Esophagus muscularis mucosa (tissue), 4 donors: ENCODE data around the gene WNT9A. TPM values are rescaled to one million over a fixed set of nuclear protein-coding genes. Genes with fewer than 3 reads are reported as not detected.
A peak's percentile ranks its signal among the peaks of the same experiment; 100 is the strongest.

Source experiments
- DNase-seq: peaks from one replicate; pipeline ENCODE4 v3.0.0-alpha.2; 2017; ENCODE audit errors: extremely low spot score
- H3K27ac ChIP-seq, 4 donors: fragments of 200-600 bp; sonication (generic); replicated peaks in 1 of 4; 1 replicate in 3 of 4; 2 replicates in 1 of 4; pipeline ENCODE4 v1.5.1; 2016 to 2019; ENCODE audit warnings: mild to moderate bottlenecking in 1 of 4
- H3K27me3 ChIP-seq, 4 donors: fragments of 200-600 bp; sonication (generic); one replicate each; pipeline versions ENCODE4 v1.5.1 to v1.6.0; 2016 to 2019
- H3K36me3 ChIP-seq, 4 donors: fragments of 200-600 bp; sonication (generic); one replicate each; pipeline ENCODE4 v1.5.1; 2016 to 2019
- H3K4me1 ChIP-seq, 4 donors: fragments of 200-600 bp; sonication (generic); one replicate each; pipeline ENCODE4 v1.5.1; 2016 to 2019
- H3K4me3 ChIP-seq, 4 donors: fragments of 200-600 bp; sonication (generic); 1 replicate in 2 of 4; 2 replicates in 2 of 4; pipeline ENCODE4 v1.5.1; 2016 to 2019; ENCODE audit warnings: mild to moderate bottlenecking in 4 of 4, moderate library complexity in 1 of 4
- H3K9me3 ChIP-seq, 4 donors: fragments of 200-600 bp; sonication (generic); 1 replicate in 3 of 4; 2 replicates in 1 of 4; pipeline ENCODE4 v1.5.1; 2016 to 2019
- EP300 ChIP-seq: sonication (generic); formaldehyde crosslinking; IDR thresholded peaks from one replicate; pipeline ENCODE4 v1.6.1; 2017; ENCODE audit warnings: antibody characterized with exemption
- POLR2A ChIP-seq: fragments of 450-650 bp; IDR thresholded peaks from one replicate; pipeline ENCODE4 v1.6.1; 2017; ENCODE audit warnings: antibody characterized with exemption, moderate library complexity, mild to moderate bottlenecking, low read depth
- POLR2AphosphoS5 ChIP-seq, 2 donors: sonication (generic); formaldehyde crosslinking; IDR thresholded peaks; one replicate each; pipeline ENCODE4 v1.6.1; 2017; ENCODE audit warnings: antibody characterized with exemption in 2 of 2
- WGBS: methylation state at CpG from one replicate; pipeline ENCODE4 v1.1.5; 2018; 5-methylcytosine and 5-hydroxymethylcytosine counted together
- intact Hi-C: fragments of 100-400 bp; cut with DNase I; formaldehyde crosslinking; loops from one replicate; pipeline ENCODE4 v1.15.1; 2023
- total RNA-seq, 4 donors: library from RNA; depleted of rRNA; stranded (reverse); fragments of >200 nt; gene quantifications; one replicate each; pipeline versions ENCODE4 v1.1.0 to v1.2.1, GENCODE V29; 2016
- TF ChIP-seq, protein P1 (sequence below), 3 experiments: fragments of 200-600 bp in 2 of 3; fragments of 450-650 bp in 1 of 3; sonication (generic) in 2 of 3; IDR thresholded peaks; one replicate each; pipeline ENCODE4 v1.5.1; 2017 to 2019; ENCODE audit warnings: antibody characterized with exemption in 3 of 3, mild to moderate bottlenecking in 2 of 3, moderate library complexity in 1 of 3

WNT9A gene
- total RNA-seq, 4 donors from 2014 or later: 7.5 to 18.1 (median 14.4) TPM

DNA sequence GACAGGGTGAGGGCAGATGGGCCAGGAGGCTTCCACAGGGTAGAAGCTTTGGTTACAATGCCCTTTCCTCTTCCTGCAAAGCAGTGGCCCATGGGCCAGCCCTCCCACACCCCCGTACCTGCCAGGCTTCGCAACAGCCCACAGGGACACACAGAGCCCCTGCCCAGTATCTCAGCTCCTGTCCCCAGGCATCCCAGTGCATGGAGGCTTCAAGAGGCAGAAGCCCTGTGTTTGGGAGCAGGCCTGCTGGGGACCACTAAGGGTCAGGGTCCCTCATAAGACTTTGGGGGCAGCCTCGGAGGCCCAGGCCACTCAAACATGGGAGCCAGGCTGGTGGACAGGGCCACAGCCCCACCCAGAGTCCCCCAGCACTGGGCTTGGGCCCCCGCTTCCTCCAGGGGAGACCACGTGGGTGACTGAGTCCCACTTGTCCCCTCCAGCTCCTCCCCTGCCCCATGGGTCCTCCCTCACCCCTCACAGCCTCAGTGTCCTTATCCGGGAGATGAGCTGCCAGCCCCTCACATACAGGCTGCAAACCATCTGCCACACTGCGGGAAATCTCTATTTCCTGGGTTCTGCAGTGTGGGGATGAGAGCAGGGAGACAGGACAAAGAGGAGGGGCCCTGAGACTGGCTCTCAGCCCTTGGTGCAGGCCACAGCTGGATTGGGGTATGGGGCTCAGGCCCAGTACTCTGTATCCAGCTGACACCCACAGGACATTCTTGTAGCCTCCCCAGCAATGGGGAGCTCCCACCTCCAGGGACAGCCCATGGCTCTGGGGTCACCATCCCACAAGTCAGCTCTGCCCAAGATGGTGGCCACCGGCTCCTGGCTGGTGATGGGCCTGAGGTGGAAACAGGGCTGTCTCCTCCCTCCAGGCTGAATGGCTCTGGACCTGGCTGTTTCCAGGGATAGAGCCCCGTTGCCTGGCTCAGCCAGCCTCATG lies 50.7 kb downstream of the WNT9A start:
- intact Hi-C loops: no loop called here
- 89% methylated on average over 6 of the region's 9 CpGs for WGBS
- DNase-seq: no peak

DNA sequence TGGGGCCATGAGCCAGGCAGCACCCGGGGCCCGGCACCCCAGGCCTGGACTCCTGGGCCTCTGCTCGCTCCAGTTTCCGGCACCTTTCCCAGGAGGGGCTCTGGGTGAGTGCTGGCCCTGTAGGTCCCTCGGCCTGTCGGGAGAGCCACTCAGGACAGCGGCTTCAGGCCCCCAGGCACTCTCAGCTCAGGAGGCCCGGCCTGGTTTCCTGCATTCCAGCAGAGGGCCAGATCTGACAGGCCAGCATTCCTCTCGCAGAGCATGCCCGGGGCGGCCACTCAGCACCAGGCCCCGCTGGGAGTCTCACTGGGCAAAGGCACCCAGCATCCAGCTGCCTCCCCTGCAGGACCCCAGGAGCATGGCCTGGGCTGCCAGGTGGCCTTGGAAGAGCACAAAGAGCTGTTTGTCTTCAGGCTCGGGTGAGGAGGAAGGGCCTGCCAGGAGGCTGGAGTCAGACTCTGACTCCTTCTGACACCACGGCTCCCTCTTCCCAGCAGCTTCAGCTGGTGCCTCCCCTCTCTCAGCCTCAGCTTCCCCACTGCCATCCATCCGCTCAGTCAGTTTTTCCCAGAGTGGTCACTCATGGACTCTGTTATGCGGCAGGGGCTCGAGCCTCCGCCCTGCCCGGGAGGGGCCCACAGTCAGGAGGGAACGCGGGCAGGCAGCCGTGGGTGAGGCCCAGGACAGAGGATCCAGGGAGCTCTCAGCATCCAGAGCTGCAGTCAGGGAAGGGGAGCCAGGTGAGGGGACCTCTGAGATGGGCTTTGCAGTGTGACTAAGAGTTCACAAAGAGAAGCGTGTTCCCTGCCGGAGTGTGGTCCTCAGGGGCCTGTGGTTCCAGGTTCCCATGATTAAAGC lies 51.7 kb downstream of the WNT9A start:
- 77% methylated on average over 11 of the region's 24 CpGs for WGBS
- H3K4me1 ChIP-seq: peaks cover 0 to 7% (median 6%) of the 10 kb centered on the region in 4 donors
- no peak for DNase-seq
- intact Hi-C loops: no loop called here
- H3K36me3 ChIP-seq: no peaks in the 10 kb centered on the region
- H3K4me3 ChIP-seq: no peak overlapping the region
- TF ChIP-seq, protein P1, sequence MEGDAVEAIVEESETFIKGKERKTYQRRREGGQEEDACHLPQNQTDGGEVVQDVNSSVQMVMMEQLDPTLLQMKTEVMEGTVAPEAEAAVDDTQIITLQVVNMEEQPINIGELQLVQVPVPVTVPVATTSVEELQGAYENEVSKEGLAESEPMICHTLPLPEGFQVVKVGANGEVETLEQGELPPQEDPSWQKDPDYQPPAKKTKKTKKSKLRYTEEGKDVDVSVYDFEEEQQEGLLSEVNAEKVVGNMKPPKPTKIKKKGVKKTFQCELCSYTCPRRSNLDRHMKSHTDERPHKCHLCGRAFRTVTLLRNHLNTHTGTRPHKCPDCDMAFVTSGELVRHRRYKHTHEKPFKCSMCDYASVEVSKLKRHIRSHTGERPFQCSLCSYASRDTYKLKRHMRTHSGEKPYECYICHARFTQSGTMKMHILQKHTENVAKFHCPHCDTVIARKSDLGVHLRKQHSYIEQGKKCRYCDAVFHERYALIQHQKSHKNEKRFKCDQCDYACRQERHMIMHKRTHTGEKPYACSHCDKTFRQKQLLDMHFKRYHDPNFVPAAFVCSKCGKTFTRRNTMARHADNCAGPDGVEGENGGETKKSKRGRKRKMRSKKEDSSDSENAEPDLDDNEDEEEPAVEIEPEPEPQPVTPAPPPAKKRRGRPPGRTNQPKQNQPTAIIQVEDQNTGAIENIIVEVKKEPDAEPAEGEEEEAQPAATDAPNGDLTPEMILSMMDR (IDR thresholded peaks at IDR 0.05): peak in 1 of 3 experiments; percentile 9
- TF ChIP-seq POLR2A: no peak
- no peaks in the 10 kb centered on the region for H3K9me3 ChIP-seq
- peak overlapping the region in 1 of 4 donors; percentile 1 for H3K27ac ChIP-seq
- H3K27me3 ChIP-seq: no peaks in the 10 kb centered on the region

More for the DNA sequence above, 50.7 kb downstream of the WNT9A start:
- Histone ChIP-seq H3K9me3 (no peaks in the 10 kb centered on the region), H3K27me3 (no peaks in the 10 kb centered on the region), H3K36me3 (no peaks in the 10 kb centered on the region), H3K4me3 (no peak overlapping the region), H3K4me1 (peaks cover 0 to 7% (median 6%) of the 10 kb centered on the region in 4 donors), H3K27ac (no peak overlapping the region)
- TF ChIP-seq POLR2A (no peak), EP300 (no peak), POLR2AphosphoS5 (IDR thresholded peaks at IDR 0.05) (no peak)
- TF ChIP-seq, protein P1 (IDR thresholded peaks at IDR 0.05): no peak

DNA sequence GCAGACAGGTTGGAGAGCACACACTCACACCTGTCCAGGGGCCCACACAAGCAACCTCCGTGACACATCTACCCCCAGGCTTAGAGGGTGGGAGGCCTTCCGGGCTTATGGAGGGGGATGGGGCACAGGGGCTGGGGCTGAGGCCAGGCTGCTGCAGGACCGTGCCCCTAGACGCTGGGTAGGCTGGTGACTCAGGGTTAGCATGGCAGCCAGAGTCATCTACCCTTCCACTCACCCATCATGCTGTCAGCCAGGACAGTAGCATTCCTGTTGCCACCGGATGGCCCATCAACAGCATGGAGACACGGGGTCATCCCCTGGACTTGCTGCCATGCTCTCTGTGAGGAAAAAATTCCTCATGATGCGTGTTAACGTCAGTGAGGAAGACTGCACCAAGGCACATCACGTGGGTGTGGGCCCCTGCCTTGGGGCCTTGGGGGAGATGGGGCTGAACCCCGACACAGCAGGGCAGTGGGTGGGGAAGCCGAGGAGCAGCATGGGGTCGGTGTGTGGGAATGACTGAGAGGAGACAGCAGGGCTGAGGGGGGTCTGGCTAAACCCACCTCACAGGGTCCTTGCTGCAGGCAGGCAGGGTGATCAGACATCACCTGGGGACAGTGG lies 52.8 kb downstream of the WNT9A start:
- no peaks in the 10 kb centered on the region for H3K36me3 ChIP-seq
- intact Hi-C loops: no loop called here
- TF ChIP-seq, protein P1 (IDR thresholded peaks at IDR 0.05): no peak
- TF ChIP-seq POLR2A (no peak), POLR2AphosphoS5 (IDR thresholded peaks at IDR 0.05) (no peak), EP300 (no peak)
- peaks cover 0 to 7% (median 6%) of the 10 kb centered on the region in 4 donors for H3K4me1 ChIP-seq
- no peak overlapping the region for H3K4me3 ChIP-seq
- H3K9me3 ChIP-seq: no peaks in the 10 kb centered on the region
- DNase-seq: no peak
- no peak overlapping the region for H3K27ac ChIP-seq
- 96% methylated on average over 8 of the region's 12 CpGs for WGBS
- H3K27me3 ChIP-seq: no peaks in the 10 kb centered on the region

DNA sequence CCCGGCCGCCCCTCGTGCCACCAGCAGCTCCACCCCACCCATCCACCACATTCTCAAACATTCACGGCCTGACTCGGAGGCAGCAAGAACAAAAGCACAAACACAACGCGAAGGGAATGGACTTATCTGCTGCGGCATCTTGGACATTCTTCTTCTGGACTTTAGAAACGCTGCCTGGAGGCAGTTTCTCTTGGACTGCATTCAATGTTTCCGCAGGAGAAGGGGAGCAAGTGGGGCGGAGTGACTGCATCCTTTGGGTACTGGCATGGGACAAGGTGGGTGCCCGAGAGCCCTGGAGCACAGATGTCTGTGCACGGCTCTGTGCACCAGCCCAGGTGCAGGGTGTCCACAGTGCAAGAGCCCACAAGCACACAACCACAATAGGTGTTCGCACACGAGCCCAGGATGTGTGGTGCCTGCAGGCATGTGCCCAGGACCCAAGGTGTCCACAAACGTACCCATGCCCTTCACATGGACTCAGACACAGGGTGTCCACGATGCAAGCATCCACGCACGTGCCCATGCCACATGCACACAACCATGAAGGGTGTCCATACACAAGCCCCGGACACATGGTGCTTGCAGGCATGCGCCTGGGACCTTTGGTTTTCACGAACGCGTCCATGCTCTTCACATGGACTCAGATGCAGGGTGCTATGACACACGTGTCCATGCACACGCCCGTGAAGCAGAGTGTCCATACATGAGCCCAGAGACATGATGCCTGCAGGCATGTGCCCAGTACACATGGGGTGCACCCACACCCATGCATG lies 53.6 kb downstream of the WNT9A start:
- H3K27ac ChIP-seq: no peak overlapping the region
- intact Hi-C loops: no loop called here
- WGBS: 85% methylated on average over 18 of the region's 27 CpGs

More for the DNA sequence above, 53.6 kb downstream of the WNT9A start:
- Histone ChIP-seq H3K4me3 (no peak overlapping the region), H3K27me3 (no peaks in the 10 kb centered on the region), H3K4me1 (peaks cover 0 to 7% (median 6%) of the 10 kb centered on the region in 4 donors), H3K9me3 (no peaks in the 10 kb centered on the region), H3K36me3 (no peaks in the 10 kb centered on the region)
- DNase-seq: no peak
- TF ChIP-seq POLR2AphosphoS5 (IDR thresholded peaks at IDR 0.05) (no peak), POLR2A (no peak), EP300 (no peak)
- TF ChIP-seq, protein P1 (IDR thresholded peaks at IDR 0.05): no peak
